Left lobe of liver (tissue), 2 donors: ENCODE results near the gene POU5F1. TPM values are rescaled to one million over a fixed set of nuclear protein-coding genes. Genes with fewer than 3 reads are reported as not detected.

Source experiments
- ATAC-seq: fragments of 200-7000 bp; cut with Tn5 transposase; one replicate; pipeline ENCODE4 v1.9.1; 2020; ENCODE audit warnings: mild to moderate bottlenecking, moderate library complexity
- DNase-seq: peaks from one replicate; pipeline ENCODE4 v3.0.0-alpha.2; 2020; ENCODE audit warnings: low spot score
- total RNA-seq: library from RNA; stranded (reverse); gene quantifications from one replicate; pipeline ENCODE4 v1.2.1, GENCODE V29; 2021
- donor health status: DM: no; HTN: no; CAD: no; lungs with moderate emphysema.
- donor health status: DM: no; HTN: yes; CAD: no.

The POU5F1 gene
- total RNA-seq, 1 donor from 2014 or later: 5.0 TPM

GRCh38 chr6:31144296-31144969 lies 26.0 kb downstream of the POU5F1 start:
- no peak for ATAC-seq
- no peak for DNase-seq

DNA sequence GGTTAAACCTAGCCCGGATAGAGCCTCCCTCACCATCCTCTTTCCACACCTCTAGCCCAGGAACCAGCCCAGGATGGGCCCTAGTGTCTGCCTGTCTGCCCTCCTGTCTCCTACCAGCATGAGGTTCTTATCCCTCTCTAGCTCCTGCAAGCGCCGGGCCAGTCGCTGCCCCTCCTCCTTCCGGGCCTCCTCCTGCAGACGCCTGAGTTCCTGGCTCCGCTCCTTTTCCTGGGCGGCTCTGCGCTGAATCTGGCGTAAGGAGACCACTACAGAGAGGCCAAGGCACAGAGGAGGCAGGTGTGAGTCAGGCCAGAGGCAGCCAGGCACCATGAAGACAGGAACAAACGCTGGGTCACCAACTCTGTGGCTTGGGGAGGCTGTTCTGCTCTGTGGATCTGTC lies 27.3 kb downstream of the POU5F1 start:
- DNase-seq (no peak), ATAC-seq (peak; percentile 36)

DNA sequence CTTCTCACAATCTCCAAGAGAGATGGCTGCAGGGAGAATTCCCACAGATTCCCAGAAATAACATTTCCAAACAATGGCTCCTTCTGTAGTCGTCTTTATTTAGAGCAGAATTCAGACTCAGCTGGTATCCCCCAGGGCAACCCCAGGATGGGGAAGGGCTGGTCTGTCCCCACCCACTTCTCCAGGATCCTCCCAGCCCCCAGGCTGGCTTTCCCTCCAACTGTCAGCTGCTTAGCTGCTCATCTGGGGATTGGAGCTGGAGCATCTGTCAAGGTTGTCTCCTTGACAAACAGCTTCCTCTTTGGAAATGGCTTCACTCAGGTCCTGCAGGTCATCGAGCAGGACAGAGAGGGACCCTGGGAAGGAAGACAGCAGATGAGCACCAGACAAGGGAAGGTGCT lies 28.1 kb downstream of the POU5F1 start:
- DNase-seq (no peak), ATAC-seq (no peak)

DNA sequence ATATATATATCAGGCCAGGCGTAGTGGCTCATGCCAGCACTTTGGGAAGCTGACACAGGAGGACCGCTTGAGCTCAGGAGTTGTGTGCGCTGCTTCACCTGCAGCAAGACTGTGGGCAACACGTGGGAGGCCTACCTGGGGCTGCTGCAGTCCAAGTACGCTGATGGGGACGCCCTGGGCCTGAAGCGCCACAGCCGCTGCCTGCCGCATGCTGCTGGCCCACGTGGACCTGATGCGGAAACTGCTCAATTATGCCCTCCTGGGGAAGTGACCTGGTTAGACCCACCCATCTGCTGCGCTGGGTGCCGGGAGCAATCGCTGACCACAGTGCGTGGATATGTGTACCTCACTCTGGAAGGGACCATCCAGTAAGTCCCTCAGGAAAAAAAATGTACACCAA lies 29.8 kb downstream of the POU5F1 start:
- no peak for DNase-seq

GRCh38 chr6:31139599-31139998 lies 30.9 kb downstream of the POU5F1 start:
- no peak for ATAC-seq
- DNase-seq: no peak

More for the DNA sequence above, 29.8 kb downstream of the POU5F1 start:
- ATAC-seq: no peak

GRCh38 chr6:31138982-31139381 lies 31.5 kb downstream of the POU5F1 start, which contains the start of gene PSORS1C2:
Gene PSORS1C2 (minus strand): TSS chr6:31139066. CDS start chr6:31139026, 40 bp downstream.
- DNase-seq (no peak), ATAC-seq (no peak)

- ATAC-seq (no peak), DNase-seq (no peak)
Measured at GRCh38 chr6:31135710-31136109, 34.8 kb downstream of the POU5F1 start.

GRCh38 chr6:31132806-31133205 lies 37.7 kb downstream of the POU5F1 start:
- ATAC-seq (no peak), DNase-seq (no peak)

DNA sequence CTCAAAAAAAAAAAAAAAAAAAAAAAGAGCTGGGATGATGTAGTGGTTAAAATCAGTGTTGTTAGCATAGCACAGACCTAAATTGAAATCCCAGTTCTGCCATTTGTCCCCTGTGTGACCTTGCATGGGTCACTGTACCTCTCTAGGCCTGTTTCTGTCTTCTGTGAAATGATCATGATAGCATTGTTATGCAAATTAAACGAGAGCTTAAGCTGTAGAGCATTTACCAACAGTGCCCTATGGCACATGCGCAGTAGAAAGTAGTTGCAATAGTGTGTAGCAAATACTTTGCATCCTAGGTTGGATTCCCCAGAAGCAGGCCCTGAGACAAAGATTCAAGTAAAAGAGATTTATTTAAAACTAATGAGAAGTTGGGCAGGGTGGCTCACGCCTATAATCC lies 38.9 kb downstream of the POU5F1 start:
- ATAC-seq: no peak

GRCh38 chr6:31130751-31131150 lies 39.7 kb downstream of the POU5F1 start:
- DNase-seq (no peak), ATAC-seq (no peak)

More for the DNA sequence above, 38.9 kb downstream of the POU5F1 start:
- no peak for DNase-seq

GRCh38 chr6:31129130-31129529 lies 41.4 kb downstream of the POU5F1 start:
- no peak for ATAC-seq
- DNase-seq: no peak

- DNase-seq (peak; percentile 62), ATAC-seq (peak; percentile 94)
Measured at GRCh38 chr6:31128093-31128676, 42.3 kb downstream of the POU5F1 start.

DNA sequence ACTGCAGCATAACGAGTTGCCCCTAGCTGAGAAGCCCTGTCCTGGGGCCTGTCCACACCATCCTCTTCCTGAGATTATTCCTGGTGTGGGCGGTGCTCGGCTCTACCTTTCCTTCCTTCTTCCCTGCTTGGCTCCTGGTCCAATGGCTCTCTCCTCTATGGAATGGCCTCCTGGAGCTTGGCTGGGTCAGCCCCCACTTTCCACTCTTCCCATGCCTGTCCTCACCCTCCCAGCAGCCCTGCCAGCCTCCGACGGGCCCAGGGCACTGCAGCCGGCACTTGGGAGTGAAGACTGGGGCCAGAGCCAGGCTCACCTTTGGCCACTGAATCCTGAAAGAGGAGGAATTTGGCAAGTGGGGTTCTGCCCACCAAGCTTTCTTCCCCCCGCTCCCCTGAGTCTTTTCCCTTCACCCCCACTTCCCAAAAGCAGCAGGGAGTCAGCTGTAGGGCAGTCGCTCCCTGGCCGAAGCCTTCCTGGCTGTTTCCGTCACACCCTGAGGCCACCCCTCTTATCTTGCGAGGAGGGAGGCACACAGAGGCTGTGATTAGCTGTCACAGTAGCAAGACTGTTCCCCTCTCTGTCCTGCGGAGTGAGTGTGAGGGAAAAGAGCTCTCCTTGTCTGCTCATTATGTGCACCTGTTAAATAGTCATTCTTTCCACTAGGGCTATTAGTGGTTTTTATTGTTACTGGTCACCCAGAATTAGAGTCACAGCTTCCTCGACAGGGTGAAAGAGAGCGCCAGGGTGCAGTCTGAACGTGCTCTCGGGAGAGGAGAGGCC lies 43.9 kb downstream of the POU5F1 start:
- DNase-seq: no peak
- no peak for ATAC-seq

DNA sequence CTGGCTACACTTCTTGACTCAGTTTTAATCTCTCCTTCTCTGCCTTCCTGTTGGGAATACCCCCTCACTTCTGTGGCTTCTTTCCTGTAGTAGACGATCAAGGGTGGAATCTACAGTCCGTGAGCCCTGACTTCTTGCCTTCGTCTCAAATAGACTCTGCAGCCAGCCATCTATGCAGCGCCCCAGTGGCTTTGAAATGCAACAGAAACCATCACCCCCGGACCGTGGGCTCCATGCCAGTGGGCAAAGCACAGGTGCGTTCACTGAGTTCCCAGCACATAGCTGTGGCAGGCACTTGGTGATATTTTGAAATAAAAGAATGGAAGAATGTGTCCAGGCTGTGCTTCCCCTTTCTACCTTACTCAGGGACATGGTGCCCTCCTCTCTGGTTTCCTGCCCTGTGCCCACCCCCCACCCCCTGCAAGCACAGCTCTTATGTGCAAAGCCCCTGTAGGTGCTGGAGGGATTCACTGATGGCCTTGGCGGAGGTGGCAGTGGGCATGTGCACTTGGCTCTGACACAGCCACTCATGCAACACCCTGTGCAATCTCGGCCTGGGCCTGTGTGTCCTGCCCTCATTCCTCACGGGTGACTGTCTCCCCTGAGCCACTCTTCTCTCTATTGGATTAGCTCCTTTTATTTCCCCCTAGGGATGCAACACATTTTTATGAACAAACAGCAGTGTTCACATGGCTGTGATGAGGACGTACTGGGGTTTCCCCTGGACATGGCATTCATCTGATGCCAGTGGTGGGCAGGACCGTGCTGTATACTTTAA lies 44.7 kb downstream of the POU5F1 start:
- ATAC-seq: no peak
- DNase-seq: no peak

DNA sequence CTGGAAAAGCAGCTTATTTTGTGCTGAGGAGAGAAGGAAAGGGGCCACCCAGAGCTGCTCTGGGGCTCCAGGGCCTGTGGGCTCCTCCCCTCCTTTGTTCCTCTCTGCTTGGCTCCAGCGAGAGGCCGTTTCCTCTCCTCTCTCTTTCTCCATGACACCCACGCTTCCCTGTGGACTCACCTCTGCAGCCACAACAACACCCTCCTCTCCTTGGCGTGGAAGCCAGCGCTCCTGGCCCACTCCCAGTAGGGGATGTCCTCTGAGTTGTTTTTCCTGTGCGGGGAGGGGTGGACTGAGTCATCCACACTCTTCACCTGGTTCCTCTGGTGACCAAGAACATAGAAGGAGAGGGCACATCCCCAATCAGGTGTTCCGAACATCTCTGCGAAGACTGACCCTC lies 45.3 kb downstream of the POU5F1 start:
- DNase-seq (no peak), ATAC-seq (no peak)

- DNase-seq (no peak), ATAC-seq (peak; percentile 59)
Measured at GRCh38 chr6:31122791-31123706, 47.4 kb downstream of the POU5F1 start.

GRCh38 chr6:31121131-31121790 lies 49.2 kb downstream of the POU5F1 start:
- ATAC-seq: no peak
- DNase-seq: no peak

DNA sequence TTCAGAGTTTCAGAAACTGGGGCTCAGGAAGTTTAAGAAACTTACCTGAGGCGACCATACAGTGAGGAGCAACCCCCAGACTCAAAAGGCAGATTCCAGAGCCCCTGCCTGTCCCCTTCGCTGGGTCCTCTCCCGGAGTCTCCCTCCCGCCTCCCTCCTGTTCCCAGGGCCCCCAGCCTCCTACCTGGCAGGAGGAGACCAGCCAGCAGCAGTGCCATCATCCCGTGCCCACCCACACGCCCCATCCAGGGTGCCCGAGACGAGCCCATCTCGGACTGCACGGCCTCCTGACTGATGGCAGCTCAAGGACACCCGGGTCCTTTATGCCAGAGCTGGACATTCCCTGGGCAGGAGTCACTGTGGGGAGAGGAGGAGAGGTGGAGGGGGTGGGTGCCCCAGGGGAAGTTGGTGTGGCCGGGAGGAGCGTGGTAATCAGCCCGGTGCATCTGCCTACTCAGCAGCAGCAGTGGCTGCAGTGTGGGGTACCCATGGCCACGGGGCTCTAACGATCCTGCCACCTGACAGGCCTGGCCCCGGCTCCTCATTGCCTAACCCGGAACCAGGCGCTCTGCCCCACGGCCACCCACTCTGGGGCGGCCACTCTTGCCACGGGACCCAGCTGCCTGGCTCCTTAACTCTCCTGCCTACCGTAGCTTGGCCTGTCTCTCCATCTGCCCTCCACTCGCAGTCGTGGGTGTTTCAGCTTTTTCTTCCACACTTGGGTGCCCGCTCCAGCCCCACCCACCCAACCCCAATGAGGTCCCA lies 50.1 kb downstream of the POU5F1 start, which contains the start of gene CDSN:
Gene CDSN, minus strand, starts transcription at position 296 of the 765 bp plus-strand sequence. Its CDS starts 27 bp downstream, at position 269.
- DNase-seq: no peak
- no peak for ATAC-seq

DNA sequence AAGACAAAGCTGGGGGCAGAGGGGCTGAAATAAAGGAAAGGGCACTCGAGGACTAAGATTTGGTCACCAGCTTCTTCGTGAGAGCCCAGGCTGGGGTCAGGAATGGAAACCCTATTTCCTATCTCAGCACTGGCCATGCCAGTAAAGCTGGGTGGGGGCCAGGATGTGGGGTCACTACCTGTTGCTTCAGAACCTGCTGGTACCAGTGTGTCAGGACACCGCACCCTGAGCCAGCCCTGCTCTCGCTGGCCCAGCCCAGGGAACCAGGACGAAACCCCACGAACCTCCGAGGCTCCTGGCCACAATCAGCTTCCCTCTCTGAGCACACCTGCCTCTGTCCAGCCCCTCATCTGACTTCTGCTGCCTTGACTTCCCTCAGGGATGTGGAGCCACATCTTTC lies 52.3 kb downstream of the POU5F1 start:
- DNase-seq (no peak), ATAC-seq (no peak)
